Stimulated activated CD8-positive, alpha-beta memory T cell treated with anti-CD3 and anti-CD28 coated beads, Interleukin-15, amount 100 ng/mL, for 1 hour (primary cell): Measurements from ENCODE around the gene NRXN3.

Experiments
- DNase-seq: peaks from one replicate; pipeline ENCODE4 v3.0.0-alpha.2; 2020; ENCODE audit warnings: low read depth

Gene NRXN3

DNA sequence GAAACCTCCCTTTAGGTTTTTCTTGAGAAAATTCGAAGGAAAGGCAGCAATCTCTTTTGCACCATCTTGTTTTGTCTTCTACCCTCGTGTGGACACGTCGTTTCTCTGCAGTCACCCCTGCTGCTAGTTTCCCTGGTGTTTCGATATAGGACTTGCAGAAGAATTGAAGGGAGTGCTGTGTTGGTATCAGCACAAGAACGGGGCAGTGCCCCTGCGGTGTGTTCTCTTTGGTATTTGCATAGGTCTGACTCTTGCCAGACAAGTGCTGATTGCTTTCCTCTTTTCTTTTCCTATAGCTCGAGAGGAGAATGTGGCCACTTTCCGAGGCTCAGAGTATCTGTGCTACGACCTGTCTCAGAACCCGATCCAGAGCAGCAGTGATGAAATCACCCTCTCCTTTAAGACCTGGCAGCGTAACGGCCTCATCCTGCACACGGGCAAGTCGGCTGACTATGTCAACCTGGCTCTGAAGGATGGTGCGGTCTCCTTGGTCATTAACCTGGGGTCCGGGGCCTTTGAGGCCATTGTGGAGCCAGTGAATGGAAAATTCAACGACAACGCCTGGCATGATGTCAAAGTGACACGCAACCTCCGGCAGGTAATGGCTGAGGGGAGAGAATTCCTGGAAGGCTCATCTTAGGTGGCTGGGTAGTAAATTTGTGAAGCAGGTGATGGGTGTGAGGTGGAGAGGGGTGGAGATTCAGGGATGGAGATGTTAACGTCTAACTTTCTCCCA, 474.8 kb downstream of the NRXN3 start:
- DNase-seq = no peak

DNA sequence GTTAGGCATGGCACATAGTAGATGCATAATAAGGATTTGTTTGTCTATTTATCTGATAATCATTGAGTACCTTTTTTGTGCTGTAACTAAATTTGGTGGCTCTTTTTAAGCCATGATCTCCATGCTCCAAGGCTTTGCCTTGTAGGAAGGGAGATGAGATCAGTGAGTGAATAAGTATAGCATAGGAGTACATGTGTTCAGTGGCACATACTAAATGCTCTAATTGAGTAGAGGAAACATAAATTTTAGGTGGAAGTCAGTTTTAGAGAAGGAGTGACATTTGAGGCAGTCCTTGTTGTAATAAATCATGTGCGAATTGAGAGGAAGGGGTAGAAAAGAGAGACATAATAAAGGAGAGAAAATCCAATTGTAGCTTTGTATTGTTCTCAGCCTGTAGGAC, 482.6 kb downstream of the NRXN3 start:
- DNase-seq = no peak

DNA sequence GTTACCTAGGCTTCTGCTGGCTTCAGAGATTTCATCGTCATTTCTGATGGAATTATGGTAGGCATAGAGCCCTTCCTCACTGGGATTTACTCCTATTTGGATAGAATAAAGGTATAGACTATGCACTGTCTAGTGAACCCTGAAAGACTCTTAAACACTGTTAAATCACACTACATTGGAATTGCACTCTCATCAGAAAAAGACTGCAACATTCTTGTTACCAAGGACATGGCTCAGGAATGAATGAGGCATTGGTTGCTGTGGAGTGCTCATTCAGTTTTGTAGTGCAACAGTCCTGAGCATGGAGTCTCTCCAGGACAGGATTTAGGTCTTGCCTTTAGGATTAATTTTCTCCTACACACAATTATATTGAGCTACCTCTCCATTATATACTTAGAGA, 483.0 kb downstream of the NRXN3 start:
- DNase-seq = no peak

DNA sequence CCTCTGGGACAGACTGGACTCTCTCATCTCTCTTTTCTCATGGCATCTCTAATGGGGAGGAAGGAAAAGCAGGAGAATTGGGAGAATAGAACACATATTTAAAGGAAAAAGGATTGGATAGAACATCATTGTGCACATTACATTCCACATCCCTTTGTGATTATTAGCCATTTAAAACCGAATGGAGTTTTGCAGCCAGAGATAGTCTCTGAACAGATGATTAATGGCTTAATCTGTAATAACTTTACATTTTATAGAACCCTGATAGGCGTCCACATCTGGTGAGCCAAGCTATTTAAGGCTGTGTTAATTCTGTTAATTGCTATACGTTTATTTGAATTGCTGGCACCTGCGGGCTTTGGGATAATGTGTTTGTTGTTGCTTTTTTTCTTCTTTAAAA, 487.3 kb downstream of the NRXN3 start:
- DNase-seq = no peak

DNA sequence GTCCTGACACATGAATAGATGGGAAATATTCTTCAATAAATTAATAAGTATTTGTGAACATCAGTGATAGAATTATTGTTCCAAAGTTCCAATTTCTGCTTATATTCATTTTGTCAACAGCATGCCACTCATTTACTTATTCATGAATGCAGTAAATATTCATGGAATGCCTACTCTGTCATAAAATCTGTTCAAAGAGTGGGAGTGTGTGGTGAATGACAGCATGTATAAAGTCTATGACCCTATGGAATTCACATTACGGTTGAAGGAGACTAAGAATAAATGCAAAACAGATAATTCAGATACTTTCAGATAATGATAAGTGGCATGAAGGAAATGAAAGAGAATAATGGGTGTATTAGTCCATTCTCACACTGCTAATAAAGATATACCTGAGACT, 494.7 kb downstream of the NRXN3 start:
- DNase-seq = no peak

DNA sequence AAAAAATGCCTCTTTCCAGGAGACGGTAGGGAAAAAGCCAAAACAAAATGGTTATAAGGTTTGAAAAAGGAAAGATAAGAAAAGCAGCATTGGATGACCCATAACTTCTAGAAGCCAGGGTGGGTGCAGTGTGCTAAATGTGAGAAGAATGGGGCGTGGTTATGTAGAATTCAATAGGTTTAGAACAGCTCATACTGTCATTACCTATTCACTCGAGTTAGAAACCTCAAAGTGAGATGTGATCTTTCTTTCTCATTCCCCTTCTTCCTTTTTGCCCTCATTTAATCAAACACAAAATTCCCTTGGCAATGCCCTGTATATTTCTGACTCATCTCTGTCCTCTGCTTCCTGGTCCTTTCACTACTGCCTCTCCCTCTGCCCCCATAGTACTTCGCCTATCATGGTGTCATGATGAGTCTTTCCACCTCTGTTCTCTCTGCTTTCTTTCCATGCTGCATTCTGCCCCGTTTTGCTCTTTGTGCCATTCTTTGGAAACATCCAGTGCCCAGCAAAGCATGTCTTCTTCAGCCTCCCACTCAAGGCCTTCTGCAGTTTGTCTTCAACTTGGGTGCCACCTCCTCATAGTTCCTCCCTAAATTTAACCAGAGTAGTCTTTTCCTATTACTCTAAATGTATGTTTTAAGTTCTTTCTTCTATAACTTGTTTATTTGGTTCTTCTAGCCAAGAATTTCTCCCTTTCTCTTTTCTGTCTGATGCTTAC, 496.3 kb downstream of the NRXN3 start:
- no peak for DNase-seq

DNA sequence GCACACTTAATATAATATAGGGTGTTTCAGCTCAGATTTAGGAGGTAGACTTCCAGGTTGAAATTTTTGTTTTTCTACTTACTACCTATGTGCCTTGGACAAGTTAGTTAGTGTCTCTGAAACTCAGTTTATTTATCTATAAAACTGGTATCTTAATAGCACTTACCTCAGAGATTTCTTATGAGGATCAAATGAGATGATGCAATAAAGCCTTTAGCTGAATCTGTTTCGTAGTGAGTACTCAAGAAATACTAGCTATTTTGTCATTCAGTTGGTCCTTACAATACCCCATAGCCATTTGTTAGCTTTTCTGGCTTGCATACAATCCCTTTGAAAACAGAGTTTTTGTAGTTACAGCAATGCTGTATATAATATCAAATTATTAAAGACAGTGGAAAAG, 497.0 kb downstream of the NRXN3 start:
- no peak for DNase-seq

DNA sequence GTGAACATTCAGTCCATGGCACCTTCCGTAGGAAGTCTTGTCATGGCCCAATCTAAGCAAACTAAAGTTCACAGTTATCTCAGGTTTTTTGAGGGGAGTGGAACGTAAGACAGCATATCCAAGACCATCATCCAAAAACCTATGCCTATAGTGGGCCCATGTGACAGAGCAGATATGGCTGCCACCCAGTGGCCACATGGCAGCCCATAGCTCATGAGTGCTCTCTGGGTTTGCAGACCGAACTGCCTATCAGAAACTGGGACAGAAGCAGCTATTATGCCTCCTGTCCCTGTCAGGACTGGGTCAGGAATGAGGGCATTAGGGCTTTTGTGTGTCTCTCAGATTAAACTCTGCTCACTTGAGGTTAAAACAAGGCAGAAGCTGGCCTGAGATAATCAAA, 503.7 kb downstream of the NRXN3 start:
- DNase-seq = no peak

DNA sequence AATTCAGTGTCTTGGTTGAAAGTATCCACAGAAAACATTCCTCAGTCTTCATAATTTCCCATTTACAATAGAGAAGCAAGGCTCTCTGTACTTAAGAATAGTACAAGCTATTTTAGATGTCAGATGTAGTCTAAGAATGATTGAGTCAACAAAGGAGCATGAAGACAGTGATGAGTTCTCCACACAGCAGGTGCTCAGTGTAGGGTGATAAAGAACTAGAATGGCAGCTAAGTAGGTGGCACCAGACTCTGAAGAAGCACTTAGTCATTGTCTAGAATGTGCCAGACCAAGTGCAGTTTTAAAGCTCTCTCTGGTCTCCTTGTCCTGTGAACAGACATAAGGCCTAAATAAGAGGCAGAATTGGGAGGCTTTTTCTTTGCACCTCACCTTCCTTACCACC, 504.6 kb downstream of the NRXN3 start:
- no peak for DNase-seq

DNA sequence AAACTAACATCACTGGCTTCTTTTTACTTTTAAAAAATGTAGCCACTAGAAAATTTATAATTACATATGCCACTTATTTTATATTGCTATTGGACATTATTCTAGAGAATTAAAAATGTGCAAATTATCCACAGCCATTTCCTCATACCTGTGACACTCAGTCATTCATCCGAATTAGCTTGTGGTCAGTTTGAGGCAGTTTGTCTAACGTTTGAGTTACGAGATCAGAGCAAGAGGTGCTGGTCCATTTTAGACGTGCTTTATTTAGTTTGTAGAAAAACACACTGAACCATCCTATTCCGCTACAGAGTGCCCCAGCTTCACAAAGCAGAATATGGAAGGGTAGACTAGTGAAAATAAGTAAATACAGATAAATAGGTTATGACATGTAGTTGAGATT, 513.0 kb downstream of the NRXN3 start:
- DNase-seq = no peak

DNA sequence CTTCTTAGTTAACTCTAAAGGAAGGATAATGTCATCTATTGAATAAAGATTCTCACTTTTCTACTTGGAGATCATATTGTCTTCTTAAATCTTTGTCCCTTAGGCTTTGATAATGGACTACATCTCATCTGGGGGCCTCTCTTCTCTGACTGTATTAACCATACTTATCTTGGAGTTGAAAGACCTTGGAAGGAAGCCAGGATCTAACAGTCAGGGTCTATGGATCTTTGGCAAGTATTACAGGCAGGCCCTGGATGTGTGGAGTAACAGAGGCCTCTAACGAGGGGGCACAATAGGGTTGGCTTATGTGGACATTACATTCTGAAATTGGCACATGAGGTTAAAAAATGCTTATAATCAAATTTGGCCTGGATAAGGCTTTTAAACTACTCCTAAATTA, 513.8 kb downstream of the NRXN3 start:
- DNase-seq = no peak

DNA sequence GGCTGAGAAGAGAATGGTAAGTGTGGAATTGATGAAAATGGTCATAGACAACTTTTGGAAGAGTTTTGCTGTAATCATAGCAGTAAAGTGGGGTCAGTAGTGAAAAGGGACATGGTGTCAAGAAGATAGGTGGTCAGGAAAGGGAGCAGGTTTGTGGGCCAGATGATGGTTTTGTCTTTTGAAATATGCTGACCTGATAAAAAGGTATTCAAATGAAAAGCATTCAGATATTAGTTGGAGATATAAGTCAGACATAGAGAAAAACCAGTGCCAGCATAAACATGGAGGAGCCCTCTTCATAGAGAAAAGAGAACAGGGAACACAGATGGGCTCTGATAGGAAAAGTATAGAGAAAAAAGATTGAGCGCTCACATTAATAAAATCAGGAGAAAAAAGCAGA, 518.3 kb downstream of the NRXN3 start:
- no peak for DNase-seq

DNA sequence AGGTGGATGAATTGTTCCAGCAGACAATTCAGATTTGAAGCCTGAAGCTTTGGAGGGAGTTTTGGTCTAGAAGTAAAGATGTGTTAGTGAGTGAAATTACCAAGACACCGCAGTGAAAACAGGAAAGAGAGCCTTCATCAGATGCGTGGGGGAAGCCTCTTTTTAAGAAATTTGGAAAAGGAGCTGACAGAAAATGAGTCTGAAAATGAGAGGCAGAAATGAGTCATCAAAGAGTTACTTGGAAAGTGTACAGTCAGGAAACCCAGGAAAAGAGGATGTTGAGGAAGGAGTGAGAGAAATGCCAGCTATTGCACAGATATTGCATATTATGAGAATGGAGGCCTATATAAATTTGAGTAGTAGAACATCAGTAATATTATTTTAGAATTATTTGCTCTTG, 520.7 kb downstream of the NRXN3 start:
- DNase-seq = no peak

DNA sequence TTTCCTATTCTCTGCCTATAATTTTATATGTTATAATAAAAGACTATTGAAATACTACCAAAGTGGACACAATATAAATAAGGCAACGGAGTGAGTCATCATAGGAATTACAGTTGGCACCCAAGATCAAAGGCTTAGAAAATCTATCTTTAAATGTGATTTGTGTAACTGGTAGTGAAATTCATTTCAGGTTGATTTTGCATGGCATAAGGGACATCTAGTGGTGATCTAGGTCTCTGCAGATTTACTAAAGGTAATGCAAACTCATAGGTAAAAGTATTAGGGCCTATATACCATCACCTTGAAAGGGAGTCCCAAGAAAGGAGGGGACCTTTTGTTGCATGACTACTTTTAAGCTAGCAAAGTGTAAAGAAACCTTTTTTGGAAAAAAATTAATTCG, 527.2 kb downstream of the NRXN3 start:
- DNase-seq = no peak

DNA sequence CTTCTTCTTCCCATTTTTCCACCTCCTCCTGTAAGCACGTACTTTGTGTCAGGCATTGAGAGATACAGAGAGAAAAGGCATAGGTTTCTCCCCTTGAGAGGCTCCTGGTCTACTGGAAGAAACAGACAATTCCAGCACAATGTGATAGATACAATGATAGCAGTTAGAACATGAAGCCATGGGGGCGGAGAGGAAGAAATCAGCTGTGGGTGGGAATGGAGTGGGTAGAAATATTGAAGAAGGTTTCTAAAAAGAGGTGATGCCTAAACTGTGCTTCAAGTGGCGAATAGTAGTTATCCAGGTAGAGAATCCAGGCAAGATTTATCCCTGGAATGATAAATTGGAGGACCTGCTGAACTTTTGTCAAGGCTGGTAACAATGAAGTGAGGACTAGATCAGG, 528.8 kb downstream of the NRXN3 start:
- no peak for DNase-seq

DNA sequence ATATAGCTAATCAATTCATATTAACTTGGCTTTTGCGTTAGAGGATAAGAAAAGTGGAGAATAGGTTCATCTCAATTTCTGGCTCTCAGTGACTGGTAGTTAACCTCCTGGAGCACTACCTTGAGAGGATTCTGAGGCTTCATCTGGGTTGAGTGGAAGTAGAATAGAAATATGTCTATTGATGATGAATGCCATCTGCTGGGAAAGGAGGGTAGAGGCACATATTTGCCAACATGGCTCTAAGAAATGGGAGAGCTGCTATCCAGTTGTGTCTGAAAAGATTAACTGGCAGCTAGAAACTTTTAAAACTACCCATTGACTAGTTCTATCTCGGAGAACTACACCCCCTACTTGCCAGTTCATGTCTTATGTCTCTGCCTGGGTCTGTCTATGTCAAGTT, 530.1 kb downstream of the NRXN3 start:
- DNase-seq = no peak

DNA sequence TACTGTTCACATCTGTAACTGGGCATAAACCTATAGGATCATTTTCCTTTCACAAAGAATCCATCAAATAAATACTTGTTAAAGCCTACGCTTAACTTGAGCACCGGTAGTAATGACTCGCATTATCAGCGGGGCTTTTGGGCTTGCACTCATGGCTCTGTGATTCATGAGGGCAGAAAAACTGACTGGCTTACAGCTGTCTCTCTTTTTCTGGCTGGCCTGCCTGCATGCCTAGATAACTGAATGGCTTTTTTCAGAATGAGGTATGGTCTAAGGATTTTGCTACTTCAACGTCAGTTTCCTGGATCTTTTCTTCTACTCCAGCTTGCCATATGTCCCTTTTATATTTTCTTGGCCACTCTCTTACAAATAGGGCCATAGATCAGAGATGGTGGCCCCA, 531.1 kb downstream of the NRXN3 start:
- no peak for DNase-seq

DNA sequence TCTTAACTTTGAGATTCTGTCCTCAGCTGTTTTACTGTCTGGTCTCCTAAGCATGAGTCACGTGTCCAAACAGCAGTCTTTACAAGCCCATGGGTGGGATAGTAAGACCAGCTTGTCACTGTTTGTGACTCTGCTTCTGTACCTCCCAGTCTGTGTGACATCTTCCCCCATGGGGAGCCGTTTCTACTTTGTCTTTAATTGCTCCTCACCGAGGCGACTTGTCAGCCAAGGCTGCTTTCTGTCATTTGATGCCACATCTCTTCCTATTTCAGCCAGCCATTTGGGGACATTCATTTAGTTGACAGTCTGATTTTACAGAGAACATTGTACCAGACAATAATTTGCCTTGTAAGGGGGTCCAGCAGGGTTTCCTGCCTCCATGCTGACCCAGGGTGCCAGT, 534.8 kb downstream of the NRXN3 start:
- no peak for DNase-seq

DNA sequence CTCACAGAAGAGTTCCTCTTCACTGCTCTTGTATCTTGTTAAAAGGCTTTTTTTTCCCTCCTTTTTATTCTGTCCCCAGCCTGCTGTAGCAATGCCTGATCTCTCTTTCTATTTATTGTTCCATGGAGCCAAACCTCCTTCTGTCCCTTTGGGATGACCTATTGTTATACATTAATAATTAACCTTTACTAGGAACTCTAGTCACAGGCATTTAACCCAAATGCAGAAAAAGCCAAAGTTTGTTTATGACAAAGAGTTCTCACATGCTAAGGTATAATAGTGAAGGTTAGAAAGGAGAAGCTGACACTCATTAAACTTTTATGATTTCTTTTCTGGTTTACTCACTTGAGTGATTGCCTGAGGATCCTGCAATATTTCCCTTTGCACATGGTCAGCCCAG, 535.8 kb downstream of the NRXN3 start:
- DNase-seq = no peak

DNA sequence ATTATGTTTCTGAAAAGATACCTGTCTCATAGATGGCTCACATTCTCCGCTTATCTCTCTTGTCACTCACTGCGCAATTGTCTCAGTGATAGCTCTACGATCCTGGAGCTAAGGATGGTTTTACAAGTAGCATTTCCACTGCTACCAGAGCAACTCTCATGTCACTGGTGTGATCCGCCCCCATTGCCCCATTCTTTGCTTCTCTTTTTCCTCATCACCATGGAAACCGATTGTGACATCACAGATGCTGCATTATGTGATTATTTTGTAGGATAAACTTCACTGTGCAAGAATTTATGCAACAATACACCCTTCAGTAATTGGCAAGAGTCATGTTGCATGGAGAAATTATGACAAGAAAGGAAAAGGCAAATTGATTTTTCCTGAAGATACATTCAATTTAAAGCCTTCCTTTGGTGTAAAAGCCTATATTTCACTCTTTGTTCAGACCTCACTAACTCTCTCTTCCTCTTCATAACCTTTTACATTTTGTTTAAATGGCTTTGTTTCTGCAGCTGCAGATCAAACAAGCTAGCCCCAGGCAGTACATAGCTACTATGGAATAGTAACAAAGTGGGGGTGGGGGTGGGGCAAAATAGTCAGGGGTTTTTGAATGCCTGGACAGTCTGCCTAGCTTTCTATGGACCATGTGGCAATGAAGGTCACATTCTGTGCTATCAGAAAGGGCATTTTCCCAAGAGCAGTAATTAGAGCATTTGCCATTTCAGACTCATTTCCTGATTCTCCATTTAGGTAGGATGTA, 539.8 kb downstream of the NRXN3 start:
- no peak for DNase-seq

DNA sequence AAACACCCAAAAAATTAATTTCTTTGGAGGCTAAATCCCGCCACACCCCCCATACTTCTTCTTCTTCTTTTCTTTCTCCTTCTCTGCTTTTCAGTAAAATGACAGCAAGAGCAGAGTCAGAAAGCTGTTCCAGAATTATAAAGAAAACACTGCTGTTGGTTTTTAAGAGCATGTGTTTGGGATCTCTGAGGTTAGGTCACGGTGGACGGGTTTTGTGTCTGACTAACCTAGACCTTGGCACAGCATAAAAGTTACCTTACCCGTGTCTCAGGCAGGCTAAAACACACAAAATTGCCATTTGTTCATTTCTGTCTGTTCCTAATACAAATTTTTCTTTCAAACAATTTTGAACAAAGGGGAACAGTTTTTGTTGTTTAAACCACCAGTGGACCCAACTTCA, 540.8 kb downstream of the NRXN3 start:
- DNase-seq = no peak

DNA sequence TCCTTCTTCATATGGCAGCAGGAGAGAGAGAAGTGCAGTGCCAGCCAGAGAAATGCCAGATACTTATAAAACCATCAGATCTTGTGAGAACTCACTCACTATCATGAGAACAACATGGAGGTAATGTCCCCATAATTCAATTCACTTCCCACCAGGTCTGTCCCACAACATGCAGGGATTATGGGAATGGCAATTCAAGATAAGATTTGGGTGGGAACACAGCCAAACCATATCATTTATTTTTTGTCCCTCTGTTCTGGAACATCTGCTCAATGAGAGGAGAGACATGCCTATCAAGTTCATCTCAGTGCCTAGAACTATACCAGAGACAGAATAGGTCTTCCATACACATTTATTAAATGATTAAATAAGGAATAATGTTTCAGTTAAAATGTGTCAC, 543.5 kb downstream of the NRXN3 start:
- no peak for DNase-seq

DNA sequence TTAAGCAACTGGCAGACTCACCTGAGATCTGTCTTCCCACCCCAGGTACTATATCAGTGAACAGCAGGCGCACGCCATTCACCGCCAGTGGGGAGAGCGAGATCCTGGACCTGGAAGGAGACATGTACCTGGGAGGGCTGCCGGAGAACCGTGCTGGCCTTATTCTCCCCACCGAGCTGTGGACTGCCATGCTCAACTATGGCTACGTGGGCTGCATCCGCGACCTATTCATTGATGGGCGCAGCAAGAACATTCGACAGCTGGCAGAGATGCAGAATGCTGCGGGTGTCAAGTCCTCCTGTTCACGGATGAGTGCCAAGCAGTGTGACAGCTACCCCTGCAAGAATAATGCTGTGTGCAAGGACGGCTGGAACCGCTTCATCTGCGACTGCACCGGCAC, 544.5 kb downstream of the NRXN3 start:
- no peak for DNase-seq
